ENCODE results near the gene ANGEL2.

- TF ChIP-seq CTCF (IDR thresholded peaks at IDR 0.05) (no peak), SIN3A (IDR thresholded peaks at IDR 0.05; ENCODE audit: borderline replicate concordance, insufficient read depth, low read depth, low read length) (no peak), POLR2AphosphoS5 (IDR thresholded peaks at IDR 0.05; ENCODE audit: low read depth, low read length) (no peak), TCF7L2 (IDR thresholded peaks at IDR 0.05; ENCODE audit: low read depth, low read length) (no peak)
- TF ChIP-seq, protein P1, sequence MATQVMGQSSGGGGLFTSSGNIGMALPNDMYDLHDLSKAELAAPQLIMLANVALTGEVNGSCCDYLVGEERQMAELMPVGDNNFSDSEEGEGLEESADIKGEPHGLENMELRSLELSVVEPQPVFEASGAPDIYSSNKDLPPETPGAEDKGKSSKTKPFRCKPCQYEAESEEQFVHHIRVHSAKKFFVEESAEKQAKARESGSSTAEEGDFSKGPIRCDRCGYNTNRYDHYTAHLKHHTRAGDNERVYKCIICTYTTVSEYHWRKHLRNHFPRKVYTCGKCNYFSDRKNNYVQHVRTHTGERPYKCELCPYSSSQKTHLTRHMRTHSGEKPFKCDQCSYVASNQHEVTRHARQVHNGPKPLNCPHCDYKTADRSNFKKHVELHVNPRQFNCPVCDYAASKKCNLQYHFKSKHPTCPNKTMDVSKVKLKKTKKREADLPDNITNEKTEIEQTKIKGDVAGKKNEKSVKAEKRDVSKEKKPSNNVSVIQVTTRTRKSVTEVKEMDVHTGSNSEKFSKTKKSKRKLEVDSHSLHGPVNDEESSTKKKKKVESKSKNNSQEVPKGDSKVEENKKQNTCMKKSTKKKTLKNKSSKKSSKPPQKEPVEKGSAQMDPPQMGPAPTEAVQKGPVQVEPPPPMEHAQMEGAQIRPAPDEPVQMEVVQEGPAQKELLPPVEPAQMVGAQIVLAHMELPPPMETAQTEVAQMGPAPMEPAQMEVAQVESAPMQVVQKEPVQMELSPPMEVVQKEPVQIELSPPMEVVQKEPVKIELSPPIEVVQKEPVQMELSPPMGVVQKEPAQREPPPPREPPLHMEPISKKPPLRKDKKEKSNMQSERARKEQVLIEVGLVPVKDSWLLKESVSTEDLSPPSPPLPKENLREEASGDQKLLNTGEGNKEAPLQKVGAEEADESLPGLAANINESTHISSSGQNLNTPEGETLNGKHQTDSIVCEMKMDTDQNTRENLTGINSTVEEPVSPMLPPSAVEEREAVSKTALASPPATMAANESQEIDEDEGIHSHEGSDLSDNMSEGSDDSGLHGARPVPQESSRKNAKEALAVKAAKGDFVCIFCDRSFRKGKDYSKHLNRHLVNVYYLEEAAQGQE (IDR thresholded peaks at IDR 0.05; ENCODE audit: insufficient read depth in 1 of 2, low read depth in 2 of 2, low read length in 1 of 2): no peak
Observed at GRCh38 chr1:212983482-212983881, 32.2 kb downstream of the ANGEL2 start.

Data from Panc1 (cell line).